Large intestine (tissue), 3 donors: ENCODE results near the gene SGSM1. TPM values are rescaled to one million over a fixed set of nuclear protein-coding genes. Genes with fewer than 3 reads are reported as not detected.
A peak's percentile ranks its signal among the peaks of the same experiment; 100 is the strongest.
"Not testable (repeated sequence)": the region's sequence is repeated elsewhere in the genome, so short reads cannot be mapped to it uniquely, and the experiment has no call there.

Experiments used
- DNase-seq, 2 donors: peaks; one replicate each; pipeline versions ENCODE4 v3.0.0 to v3.0.0-alpha.2; 2013
- H3K27ac ChIP-seq: one replicate; pipeline ENCODE4 v1.5.1; 2013; ENCODE audit warnings: low read length
- H3K27me3 ChIP-seq: 2 replicates; pipeline ENCODE4 v1.6.1; 2013; ENCODE audit warnings: low read length; ENCODE audit not compliant: control insufficient read depth, insufficient read depth
- H3K36me3 ChIP-seq: 2 replicates; pipeline ENCODE4 v1.6.1; 2013; ENCODE audit warnings: low read length; ENCODE audit not compliant: control insufficient read depth, insufficient read depth
- H3K4me1 ChIP-seq: one replicate; pipeline ENCODE4 v1.6.1; 2013; ENCODE audit warnings: low read length; ENCODE audit not compliant: control insufficient read depth, insufficient read depth
- H3K4me3 ChIP-seq: one replicate; pipeline ENCODE4 v1.5.1; 2013; ENCODE audit warnings: low read length
- H3K9me3 ChIP-seq: one replicate; pipeline ENCODE4 v1.6.1; 2013; ENCODE audit warnings: mild to moderate bottlenecking, low read depth, low read length, moderate library complexity; ENCODE audit not compliant: control insufficient read depth
- WGBS: methylation state at CpG from one replicate; pipeline ENCODE4 v1.1.5; 2013; ENCODE audit warnings: low lambda C conversion rate; ENCODE audit not compliant: insufficient coverage; 5-methylcytosine and 5-hydroxymethylcytosine counted together
- polyA plus RNA-seq: library from polyadenylated mRNA; unstranded; fragments of 120-200 nt; gene quantifications from one replicate; pipeline ENCODE4 v1.2.1, GENCODE V29; 2013

Gene SGSM1
- polyA plus RNA-seq, 1 donor, result 7.2 TPM

DNA sequence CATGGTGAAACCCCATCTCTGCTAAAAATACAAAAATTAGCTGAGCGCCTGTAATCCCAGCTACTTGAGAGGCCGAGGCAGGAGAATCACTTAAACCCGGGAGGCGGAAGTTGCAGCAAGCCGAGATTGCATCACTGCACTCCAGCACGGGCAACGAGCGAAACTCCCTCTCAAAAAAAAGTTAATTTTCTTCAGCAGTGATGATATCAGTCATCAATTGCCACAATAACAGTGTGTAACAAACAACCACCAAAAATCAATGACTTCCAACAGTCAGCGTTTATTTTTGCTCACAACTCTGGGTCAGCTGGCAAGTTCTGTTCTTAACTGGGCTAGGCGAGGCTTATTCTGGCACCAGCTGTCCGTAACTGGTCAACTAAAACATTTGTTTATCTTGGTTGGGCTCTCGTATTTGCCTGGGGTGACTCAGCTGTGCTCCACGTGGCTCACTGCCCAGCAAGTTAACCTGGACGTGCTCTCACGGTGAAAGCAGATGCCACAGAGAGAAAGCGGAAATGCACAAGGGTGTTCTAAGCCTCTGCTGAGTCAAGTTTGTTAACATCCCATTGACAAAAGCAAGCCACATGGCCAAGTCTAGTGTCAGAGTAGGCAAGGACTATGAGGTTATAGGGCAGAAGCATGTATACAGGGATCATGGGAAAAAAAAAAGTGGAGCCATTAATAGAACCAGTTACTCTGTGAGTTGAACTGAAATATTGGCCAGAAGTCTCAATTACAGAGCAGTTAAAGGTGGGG is 88.4 kb downstream of the SGSM1 start:
- Histone ChIP-seq H3K9me3 (no peaks in the 10 kb centered on the region), H3K27me3 (no peaks in the 10 kb centered on the region), H3K4me1 (no peaks in the 10 kb centered on the region), H3K4me3 (no peak overlapping the region), H3K36me3 (peaks cover 9% of the 10 kb centered on the region), H3K27ac (no peak overlapping the region)
- WGBS, result no CpG with 5 or more reads among the region's 16 CpGs
- DNase-seq, result peak; percentile 34 to 52

DNA sequence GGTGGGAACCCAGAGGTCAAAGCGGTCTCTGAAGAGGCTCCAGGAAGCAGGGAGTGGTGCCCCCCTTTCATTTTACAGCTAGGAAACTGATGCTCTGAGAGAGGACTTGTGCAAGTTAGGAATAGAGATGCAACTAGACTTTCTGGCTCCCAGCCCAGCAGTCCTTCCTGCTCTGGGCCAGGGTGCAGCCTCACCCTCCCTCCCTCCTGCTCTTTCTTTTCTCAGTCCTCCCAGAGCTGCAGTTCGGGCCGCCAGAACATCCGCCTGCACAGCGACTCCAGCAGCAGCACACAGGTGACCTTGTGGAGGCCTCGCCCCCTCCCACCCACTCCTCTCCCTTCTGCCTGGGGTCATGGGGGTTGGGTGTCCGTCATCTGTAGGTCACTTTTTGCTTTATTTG is 89.0 kb downstream of the SGSM1 start:
- no peaks in the 10 kb centered on the region for H3K9me3 ChIP-seq
- peaks cover 9% of the 10 kb centered on the region for H3K36me3 ChIP-seq
- no peaks in the 10 kb centered on the region for H3K4me1 ChIP-seq
- DNase-seq, result peak in 1 of 2 donors; percentile 14
- no peak overlapping the region for H3K27ac ChIP-seq
- H3K27me3 ChIP-seq, result no peaks in the 10 kb centered on the region
- 100% methylated on average over 1 of the region's 7 CpGs for WGBS
- H3K4me3 ChIP-seq, result no peak overlapping the region

DNA sequence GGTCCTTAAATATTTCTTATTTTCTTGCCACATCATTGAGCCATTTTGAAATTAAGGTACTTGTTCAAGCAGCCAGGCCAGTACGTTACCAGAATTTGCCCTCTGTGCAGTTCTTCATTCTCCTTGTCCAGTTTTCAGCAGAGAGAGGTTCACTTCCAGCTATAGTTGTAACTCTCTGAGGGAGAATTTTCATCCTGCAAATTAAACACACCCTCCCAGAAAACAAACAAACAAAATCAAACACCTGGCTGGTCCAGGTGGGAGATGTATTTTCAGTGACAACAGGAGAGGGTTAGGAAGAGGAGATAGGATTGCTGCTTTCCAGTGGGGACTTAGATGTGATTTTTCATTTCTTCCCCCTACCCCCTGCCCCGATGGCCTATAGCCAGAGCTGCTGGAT is 95.4 kb downstream of the SGSM1 start:
- no peak for DNase-seq
- Histone ChIP-seq H3K27ac (no peak overlapping the region), H3K36me3 (peaks cover 21% of the 10 kb centered on the region), H3K4me3 (no peak overlapping the region), H3K27me3 (no peaks in the 10 kb centered on the region), H3K4me1 (no peaks in the 10 kb centered on the region), H3K9me3 (peaks cover 15% of the 10 kb centered on the region)
- no CpG with 5 or more reads among the region's 2 CpGs for WGBS

DNA sequence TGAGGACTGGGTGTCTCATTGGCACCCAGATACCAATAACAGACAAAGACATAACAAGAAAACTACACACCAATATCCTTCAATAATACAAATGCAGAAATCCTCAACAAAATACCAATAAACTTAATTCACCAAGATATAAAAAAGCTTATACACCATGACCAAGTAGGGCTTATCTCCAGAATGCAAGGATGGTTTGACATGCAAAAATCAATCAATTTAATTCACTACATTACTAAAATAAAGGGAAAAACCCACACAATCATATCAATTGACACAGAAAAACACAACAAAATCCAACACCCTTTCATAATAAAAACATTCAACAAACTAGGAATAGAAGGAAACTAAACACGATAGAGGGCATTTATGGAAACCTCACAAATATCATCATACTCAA is 99.9 kb downstream of the SGSM1 start:
- no peak overlapping the region for H3K27ac ChIP-seq
- no peak overlapping the region for H3K4me3 ChIP-seq
- peaks cover 14% of the 10 kb centered on the region for H3K36me3 ChIP-seq
- no peak for DNase-seq
- peaks cover 15% of the 10 kb centered on the region for H3K9me3 ChIP-seq
- no peaks in the 10 kb centered on the region for H3K4me1 ChIP-seq
- 100% methylated on average over 1 of the region's 1 CpG for WGBS
- no peaks in the 10 kb centered on the region for H3K27me3 ChIP-seq

DNA sequence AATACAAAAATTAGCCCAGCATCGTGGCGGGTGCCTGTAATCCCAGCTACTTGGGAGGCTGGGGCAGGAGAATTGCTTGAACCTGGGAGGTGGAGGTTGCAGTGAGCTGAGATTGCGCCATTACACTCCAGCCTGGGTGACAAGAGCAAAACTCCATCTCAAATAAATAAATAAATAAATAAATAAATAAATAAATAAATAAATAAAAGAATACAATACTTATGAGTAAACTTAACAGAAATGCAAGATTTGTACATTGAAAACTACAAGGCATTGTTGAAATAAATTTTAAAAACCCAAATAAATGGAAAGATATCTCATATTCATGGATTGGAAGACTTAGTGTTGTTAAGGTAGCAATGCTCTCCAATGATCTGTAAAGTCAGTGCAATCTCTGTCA is 101.1 kb downstream of the SGSM1 start:
- peaks cover 15% of the 10 kb centered on the region for H3K9me3 ChIP-seq
- not testable (repeated sequence) for H3K4me3 ChIP-seq, H3K27me3 ChIP-seq, DNase-seq, H3K27ac ChIP-seq, H3K4me1 ChIP-seq
- peaks cover 14% of the 10 kb centered on the region for H3K36me3 ChIP-seq
- no CpG with 5 or more reads among the region's 3 CpGs for WGBS

DNA sequence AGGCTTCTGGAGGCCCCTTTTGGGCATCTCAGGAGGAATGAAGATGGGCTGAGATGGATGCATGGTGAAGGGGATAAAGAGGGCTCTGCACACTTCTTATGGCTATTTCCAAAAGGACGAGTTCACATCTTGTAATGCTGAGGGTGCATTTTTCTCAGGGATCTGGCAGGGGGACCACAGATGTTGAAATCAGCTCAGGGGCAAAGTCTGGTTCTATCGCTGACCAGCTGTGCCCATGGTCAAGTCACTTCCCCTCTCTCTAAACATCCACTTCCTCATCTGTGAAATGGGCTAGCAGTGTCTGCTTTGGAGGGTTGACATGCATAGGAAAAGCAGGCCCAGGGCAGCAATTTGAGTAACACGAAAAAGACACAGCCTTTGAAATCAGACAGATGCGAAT is 114.0 kb downstream of the SGSM1 start:
- H3K36me3 ChIP-seq, result peaks cover 27% of the 10 kb centered on the region
- DNase-seq, result no peak
- no peak overlapping the region for H3K4me3 ChIP-seq
- no peaks in the 10 kb centered on the region for H3K9me3 ChIP-seq
- no peaks in the 10 kb centered on the region for H3K4me1 ChIP-seq
- H3K27ac ChIP-seq, result no peak overlapping the region
- no CpG with 5 or more reads among the region's 4 CpGs for WGBS
- no peaks in the 10 kb centered on the region for H3K27me3 ChIP-seq

DNA sequence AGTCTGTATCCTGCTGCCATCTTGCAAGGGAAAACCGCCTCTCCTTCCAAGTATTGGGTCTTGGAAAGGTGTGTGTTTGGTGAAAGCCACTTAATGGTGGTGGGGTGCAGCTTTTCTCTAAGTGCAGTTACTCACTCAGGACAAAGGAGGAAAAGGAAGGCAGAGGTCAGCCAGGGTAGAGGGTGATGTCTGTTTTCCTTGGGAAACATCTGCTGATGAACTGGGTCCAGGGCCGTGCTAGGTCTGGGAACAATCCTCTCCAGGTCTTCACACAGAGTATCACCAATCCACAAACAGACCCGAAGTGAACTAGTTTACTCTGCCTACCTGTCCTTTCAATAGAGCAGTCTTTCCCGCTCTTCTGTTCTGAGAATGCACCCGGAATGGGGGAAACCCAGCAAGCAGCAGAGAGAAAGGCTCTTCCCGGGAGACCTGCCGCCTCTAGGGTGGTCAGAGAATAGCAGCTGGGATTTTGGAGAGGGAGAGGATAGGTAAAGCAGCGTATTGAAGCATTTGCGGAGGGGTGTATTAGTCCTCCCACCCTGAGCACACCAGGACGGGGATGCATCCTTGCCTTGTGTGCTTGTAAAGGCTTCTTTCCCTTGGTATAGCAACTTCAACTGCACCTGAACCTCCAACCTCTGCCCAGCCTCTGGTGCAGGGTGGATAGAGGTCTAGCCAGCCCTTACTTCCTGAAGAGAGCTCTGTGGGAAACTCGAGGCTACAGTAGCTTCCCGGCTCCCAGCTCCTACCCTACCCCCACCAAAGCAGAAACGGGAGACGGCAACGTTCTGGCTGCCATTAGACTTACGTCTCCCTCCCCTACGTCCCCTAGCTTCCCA is 119.8 kb downstream of the SGSM1 start:
- WGBS, result no CpG with 5 or more reads among the region's 17 CpGs
- DNase-seq, result no peak
- Histone ChIP-seq H3K4me3 (no peak overlapping the region), H3K27ac (no peak overlapping the region), H3K4me1 (no peaks in the 10 kb centered on the region), H3K36me3 (peaks cover 16% of the 10 kb centered on the region), H3K27me3 (no peaks in the 10 kb centered on the region), H3K9me3 (no peaks in the 10 kb centered on the region)

DNA sequence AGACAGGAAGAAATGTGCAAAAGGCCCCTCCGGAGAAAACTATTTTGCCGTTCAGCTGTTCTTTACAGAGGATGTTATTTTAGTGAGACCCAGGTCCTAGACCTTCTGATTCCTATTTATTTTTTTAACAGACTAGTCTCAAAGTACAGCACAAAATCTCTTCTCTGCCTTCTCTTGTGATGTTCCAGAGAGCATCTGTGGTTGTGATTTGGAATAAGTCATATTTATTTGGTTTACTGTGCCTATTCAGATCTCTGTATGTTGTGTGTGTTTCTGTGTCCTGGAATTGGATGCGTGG is 120.4 kb downstream of the SGSM1 start:
- no peaks in the 10 kb centered on the region for H3K27me3 ChIP-seq
- 100% methylated on average over 1 of the region's 3 CpGs for WGBS
- H3K9me3 ChIP-seq, result no peaks in the 10 kb centered on the region
- H3K4me1 ChIP-seq, result no peaks in the 10 kb centered on the region
- peaks cover 16% of the 10 kb centered on the region for H3K36me3 ChIP-seq
- no peak for DNase-seq
- H3K4me3 ChIP-seq, result no peak overlapping the region
- no peak overlapping the region for H3K27ac ChIP-seq

DNA sequence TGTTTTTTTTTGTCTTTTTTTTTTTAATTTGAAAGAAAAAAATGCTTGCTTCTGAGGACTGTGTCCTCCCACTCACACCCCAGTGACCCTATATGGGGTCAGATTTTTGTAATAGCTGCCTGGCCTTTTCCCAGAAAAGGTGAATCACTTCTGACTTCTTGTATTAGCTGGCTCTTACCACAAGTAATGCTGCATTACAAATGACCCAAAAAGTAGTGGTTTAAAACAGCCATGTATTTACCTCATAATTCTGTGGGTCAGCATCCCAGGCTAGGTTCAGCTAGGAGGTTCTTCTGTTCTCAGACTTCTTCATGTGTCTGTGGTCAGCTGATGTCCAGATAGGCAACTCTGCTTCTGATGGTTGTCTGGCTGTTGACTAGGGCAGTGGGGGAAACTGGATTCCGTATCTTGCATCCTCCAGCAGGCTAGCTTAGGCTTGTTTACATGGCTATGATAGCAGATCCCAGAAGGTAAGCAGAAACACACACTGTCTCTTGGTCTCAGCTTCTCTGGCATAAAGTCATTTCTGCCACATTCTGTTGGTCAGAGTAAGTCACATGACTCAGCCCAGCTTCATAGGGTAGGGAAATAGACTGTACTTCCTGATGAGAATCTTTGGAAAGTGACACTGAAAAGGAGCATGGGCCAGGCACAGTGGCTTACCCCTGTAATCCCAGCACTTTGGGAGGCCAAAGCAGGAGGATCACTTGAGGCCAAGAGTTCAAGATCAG is 121.0 kb downstream of the SGSM1 start:
- DNase-seq, result no peak
- Histone ChIP-seq H3K27ac (no peak overlapping the region), H3K36me3 (peaks cover 16% of the 10 kb centered on the region), H3K27me3 (no peaks in the 10 kb centered on the region), H3K4me1 (no peaks in the 10 kb centered on the region), H3K4me3 (no peak overlapping the region), H3K9me3 (no peaks in the 10 kb centered on the region)
- no CpG with 5 or more reads among the region's 1 CpG for WGBS

DNA sequence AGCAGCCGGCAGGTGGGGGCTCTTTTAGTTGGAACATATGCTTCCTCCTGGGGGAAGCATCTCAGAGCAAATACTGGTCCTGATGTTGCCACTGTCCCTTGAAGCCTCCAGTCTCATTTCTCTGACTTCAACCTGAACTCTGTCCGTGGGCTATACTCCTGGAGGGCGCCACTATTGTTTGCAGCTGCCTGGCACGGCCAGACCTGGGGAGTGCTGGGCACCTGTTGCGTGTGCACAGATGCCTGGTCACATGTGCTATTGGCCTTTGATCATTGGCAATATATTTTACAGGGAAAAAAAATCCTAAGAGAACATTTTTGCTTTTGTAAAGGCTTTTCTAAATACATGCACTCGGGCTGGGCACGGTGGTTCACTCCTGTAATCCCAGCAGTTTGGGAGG is 122.3 kb downstream of the SGSM1 start:
- Histone ChIP-seq H3K4me1 (no peaks in the 10 kb centered on the region), H3K9me3 (no peaks in the 10 kb centered on the region), H3K27ac (no peak overlapping the region), H3K36me3 (peaks cover 12% of the 10 kb centered on the region), H3K27me3 (no peaks in the 10 kb centered on the region), H3K4me3 (no peak overlapping the region)
- no peak for DNase-seq
- WGBS, result no CpG with 5 or more reads among the region's 7 CpGs
